GM18858 (cell line): ENCODE data around the gene KRTAP10-4.

Experiments
- ATAC-seq: cut with Tn5 transposase; IDR thresholded peaks from one replicate; pipeline ENCODE4 v1.9.1; 2021; ENCODE audit not compliant: unreplicated experiment

The KRTAP10-4 gene

DNA sequence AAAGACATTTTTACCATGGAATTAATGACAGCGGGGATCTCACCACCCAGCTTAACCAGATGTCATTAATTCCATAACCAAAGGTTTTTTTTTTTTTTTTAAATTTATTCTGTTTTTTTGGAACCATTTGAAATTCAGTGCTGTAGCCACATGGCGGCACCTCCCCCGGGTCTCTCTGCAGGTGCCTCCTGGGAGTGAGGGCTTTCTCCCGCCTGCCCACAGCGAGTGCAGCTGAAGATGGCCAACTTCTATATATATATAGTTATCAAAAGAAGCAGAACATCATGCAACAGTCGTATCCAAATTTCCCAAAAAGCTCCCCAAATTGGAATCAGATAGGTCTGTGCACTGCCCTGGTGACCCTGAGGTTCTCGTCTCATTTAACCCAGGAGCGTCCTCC, 41.9 kb downstream of the KRTAP10-4 start:
- no peak for ATAC-seq

DNA sequence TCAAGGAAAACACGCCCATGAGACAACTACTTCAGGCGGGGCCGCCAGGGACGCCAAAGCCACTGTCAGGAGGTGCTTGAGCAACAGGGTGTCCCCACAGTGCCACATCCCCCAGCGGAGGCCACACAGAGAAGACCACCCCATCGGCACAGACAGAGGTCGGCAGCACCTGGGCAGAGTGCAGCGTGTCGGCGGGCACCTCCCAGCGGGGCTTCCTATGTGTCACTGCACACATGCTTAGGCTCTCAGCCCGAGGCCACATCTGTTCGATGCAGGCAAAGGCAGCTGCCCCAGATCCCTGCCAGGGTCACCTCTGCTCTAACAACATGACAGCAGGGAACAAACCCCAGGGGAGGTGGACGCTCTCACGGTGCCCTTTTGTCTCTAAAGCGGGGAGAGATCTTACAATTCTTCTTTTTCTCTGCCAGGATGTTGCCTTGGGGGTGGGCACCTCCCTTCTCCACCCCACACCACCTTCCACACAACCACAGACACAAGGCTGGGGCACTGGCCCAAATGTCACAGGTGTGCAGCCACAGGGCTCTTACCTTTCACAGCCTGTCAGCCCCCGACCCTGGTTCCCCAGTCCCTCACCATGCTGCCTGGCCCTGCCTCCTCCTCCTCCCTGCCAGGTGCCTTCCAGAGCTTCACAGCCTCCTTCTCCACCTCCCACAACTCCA, 42.5 kb downstream of the KRTAP10-4 start:
- no peak for ATAC-seq

DNA sequence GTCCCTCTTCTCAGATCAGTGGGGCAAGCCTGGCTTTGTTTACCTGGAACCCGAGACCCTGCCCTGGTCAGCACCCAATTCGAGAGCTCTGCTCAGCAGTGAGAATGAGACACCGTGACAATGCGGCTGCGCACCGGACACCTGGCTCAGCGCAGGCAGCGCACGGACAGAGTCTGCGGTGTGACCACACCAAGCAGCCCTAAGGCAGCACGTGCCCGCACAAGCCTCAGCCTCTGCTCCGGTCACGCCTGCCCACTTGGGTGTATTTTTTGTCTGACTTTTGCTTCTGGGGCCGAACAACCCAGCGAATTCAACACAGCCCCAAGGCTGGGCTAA, 43.0 kb downstream of the KRTAP10-4 start:
- no peak for ATAC-seq

- ATAC-seq = no peak
Observed at GRCh38 chr21:44617071-44617501, 43.6 kb downstream of the KRTAP10-4 start.

DNA sequence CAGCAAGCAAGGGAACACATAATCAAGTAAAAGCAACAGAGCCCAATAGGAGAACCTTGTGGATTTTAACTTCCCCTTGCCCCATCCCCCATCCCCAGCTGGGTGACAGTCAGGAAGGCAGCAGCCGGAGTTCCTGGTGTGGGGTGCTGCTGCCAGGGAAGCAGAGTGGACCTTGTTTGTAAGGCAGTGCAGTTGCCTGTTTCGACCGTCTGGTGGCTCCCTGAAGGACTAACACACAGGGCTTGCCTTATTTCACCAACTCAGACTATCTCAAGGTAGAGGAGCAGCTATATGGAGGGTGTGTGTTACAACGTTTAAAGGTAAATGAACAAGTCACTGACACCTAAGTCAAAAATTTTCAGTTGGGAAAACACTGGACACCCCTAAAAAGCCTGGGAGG, 45.0 kb downstream of the KRTAP10-4 start:
- ATAC-seq = no peak

GRCh38 chr21:44618909-44619308, 45.4 kb downstream of the KRTAP10-4 start:
- no peak for ATAC-seq

- no peak for ATAC-seq
Observed at GRCh38 chr21:44619886-44620285, 46.4 kb downstream of the KRTAP10-4 start.

GRCh38 chr21:44623575-44623974, 50.0 kb downstream of the KRTAP10-4 start:
- no peak for ATAC-seq
